ENCODE data around the gene SPHK1.

- TF ChIP-seq POLR2A (IDR thresholded peaks at IDR 0.05; ENCODE audit: low read length) (no peak), GATA1 (IDR thresholded peaks at IDR 0.05; ENCODE audit: low read depth, low read length) (no peak)
These were observed 43.3 kb downstream of the SPHK1 start for GRCh38 chr17:76427501-76428231.
